HTERT RPE-1 (cell line): Measurements from ENCODE around the gene HJURP.

Source experiments
- in situ Hi-C: fragments of 300-500 bp; cut with MboI; formaldehyde crosslinking; loops from 4 replicates; pipeline ENCODE4 v1.14.3; 2020; ENCODE audit warnings: low sequenced_read_pairs

The HJURP gene

DNA sequence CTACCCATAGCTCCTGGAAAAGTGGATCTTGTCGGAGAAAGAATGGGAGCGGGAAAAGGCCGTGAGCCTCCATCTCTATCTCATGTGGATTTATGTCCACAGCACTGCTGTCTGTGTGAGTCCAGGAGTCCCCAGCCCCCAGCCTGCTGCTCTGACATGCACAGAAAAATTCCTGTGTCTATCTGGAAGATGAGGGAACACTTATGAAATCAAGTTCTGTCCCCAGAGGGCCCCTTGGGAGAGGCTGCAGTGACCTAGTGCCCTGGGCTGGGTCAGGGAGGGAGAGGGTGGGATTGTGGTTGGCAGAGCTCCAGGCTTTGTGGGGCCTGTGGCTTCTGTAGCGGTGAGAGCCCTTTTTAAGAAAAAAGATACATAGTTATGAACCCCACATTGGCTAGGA is 37.6 kb downstream of the HJURP start:
- in situ Hi-C loops, result no loop called here

DNA sequence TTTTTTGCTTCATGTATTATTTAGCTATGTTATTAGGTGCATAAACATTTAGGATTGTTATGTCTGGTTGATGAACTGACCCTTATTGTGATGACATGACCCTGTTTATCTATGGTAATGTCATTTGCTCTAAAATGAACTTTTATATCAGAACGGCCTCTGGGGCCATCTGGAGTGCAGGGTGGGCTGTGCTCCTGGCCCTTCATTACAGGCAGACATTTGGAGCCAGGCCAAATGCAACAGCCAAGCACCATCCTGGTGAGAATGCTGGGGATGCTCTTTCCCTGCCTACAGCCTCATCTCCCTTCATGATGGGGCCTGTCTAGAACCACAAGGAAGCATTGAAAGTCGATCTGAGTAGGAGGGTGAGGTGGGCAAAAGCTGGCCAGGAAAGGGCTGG is 38.0 kb downstream of the HJURP start:
- in situ Hi-C loops, result no loop called here

DNA sequence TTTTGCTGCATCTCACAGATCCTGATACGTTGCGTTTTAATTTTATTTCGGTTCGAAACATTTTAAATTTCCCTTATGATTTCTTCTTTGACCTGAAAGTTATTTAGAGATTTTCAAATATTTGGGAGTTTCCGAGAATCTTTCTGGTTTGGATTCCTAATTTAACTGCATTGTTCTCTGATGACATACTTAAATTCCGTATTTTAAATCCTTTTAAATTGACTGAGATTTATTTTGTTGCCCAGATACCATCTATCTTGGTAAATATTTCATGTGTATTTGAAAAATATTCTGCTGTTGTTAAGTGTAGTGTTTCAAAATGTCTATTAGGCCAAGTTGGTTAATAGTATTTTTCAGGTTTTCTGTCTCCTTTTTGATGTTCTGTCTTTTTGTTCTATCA is 38.5 kb downstream of the HJURP start:
- in situ Hi-C loops, result no loop called here

DNA sequence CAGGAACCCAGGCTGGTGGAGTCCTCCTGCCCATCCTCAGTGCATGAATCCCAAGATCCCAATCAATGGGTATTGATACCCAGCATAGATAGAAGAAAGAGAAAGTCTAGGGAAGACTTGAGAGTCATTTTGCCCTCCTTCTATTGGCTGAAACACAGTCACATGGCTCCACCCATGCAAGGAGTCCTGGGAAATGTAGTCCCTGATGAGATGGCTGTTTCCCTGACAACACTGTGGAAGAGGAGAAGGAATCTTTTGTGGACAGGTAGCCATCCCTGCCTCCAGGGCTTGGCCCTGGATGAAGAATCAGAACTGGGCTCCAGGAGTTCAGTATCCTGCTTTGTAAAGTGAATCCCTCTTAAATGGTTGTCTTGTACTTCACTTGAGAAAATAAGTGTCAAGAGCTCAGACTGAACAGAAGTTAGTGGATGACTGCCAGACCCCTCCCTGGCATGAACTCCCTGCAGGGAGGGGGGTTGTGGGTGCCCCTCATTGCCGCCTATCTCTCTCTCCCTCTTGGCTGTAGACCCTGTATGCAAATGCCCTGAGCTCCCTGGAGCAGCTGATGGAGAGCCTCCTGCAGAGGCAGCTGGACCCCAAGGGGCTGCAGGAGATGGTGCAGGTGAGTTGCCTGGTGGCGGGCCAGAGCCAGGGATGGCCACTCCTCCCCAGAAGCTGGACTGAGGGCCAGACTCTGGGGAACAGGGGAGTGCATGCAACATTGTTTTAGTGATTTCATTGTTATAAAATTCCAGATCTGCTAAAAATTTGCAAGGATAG is 40.1 kb downstream of the HJURP start:
- in situ Hi-C loops, result no loop called here

DNA sequence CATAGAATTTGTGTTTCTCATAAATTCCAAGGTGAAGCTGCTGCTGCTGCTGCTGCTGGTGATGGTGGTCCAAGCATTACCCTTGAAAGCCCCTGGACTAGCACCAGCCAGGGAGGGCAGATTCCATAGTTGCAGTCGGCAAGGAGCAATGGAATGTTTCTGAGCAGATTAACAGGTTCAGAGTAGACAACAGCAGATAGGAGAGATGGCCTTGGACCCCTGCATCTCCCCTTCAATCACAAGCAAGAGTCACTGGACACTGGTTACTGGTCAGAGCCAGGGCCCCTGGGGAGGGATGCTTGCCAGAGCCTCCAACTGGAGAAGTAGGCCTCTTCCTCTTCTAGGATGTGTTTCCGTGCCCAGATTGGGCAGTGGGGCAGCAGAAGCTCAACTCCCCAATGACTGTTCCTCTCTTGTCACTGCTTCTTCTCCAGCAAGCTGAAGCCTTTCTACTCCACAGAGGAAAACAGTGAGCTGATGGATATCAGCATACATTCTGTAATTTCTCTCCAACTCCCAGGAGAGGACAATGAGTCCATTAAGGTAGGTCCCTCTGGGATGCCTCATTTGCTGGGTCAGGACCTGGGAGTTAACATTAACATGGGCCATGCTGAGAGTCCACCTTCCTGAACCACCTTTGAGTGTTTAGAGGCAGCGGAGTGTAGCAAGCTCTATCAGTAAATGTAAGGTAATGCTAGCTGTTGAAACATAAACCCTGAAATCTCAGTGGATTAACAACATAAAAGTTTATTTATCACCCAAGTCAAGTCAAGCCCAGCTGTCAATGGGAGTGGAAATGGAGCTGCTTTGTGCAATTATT is 40.9 kb downstream of the HJURP start:
- in situ Hi-C loops, result no loop called here

DNA sequence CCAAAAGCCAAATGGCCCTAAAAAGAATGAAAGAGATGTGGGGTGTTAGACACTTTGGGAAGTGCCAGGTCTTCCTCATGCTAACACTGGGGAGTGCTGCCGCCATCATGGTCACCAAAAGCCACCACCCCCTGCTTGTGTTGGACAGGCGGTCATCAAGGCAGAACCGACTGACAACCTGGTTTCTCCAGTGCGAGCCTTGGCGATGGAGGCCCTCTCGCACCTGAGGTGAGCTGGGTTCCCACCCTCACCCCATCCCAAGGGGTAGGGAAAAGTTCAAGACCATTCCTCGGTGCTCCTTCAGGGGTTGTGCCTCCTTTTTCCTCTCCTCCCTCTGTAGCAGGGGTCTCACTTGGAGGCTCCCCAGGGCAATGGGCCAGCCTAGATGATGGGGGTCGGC is 42.6 kb downstream of the HJURP start:
- in situ Hi-C loops, result no loop called here

DNA sequence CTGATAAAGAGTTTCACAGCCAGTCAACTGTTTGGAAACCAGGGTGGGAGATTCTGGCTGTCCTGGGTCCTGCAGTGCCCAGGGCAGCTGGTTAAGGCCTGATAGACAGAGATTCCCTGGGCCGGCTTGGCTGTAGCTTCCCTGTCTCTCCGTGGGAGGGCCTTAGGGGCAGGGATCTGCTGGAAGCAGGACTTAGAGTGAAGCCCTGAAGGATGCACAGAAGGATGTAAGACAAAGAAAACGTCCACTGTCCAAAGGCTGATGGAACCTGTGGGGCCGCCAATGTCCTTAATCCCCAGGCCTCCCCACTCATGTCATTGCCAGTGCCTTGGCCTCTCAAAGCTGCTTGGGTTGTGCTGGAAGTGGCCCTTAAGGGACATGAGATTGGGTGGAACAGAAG is 43.2 kb downstream of the HJURP start:
- in situ Hi-C loops, result no loop called here

DNA sequence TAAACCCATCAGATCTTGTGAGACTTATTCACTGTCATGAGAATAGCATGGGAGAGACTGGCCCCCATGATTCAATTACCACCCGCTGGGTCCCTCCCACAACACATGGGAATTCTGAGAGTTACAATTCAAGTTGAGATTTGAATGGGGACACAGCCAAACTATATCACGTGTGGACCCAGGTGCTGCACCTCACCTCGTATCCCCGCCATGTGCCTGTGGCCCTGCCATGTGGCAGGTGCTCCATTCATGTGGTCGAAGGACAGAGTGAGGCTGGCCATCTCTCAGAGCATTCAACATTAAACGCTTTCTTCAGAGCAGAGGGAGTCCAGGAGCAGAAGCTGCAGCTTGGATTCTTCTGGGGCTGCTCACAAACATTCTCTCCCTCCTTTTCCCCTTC is 44.0 kb downstream of the HJURP start:
- in situ Hi-C loops, result no loop called here

DNA sequence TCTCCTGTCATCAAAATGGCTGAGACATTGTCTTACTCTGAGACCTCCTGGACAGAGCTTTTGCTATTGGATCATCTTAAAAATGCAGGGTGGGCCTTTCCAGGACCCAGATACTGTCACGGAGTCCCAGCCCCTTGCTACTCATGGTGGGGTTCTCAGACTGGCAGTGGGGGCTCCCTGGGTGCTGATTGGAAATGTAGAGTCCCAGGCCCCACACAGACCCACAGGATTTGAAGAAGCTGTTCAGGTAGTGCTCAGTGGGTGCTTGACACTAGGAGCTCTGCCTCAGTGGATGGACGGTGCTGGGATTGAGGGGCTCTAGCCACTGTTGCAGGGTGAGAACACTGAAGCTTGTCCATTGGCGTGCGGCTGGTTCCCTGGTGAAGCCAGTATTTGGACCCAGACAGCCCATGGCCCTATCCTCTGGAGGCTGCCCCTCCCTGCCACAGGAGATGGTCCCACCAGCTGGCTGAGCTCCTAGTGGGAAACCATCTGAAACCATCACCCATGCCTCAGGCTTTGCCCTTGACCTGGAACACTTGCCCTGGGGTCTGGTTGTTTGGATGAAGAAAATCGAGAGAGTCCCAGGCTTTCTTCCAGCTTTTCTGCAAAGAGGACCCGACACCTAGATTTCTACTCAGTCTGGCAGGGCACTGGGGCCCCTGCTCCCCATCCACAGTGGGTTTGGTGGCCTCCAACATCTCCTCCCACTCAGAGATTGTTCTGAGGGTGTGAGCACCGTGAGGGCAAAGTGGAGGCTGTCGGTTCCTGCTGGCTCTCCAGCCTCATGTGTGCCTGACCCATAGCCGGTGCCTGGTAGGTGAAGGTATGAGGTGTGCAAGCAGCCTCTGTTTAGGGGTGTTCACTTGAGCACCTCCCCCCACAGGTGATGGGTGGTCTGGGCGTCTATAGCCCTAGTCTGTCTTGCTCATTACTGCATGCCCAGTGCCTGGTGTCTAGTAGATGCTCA is 46.1 kb downstream of the HJURP start:
- in situ Hi-C loops, result no loop called here

DNA sequence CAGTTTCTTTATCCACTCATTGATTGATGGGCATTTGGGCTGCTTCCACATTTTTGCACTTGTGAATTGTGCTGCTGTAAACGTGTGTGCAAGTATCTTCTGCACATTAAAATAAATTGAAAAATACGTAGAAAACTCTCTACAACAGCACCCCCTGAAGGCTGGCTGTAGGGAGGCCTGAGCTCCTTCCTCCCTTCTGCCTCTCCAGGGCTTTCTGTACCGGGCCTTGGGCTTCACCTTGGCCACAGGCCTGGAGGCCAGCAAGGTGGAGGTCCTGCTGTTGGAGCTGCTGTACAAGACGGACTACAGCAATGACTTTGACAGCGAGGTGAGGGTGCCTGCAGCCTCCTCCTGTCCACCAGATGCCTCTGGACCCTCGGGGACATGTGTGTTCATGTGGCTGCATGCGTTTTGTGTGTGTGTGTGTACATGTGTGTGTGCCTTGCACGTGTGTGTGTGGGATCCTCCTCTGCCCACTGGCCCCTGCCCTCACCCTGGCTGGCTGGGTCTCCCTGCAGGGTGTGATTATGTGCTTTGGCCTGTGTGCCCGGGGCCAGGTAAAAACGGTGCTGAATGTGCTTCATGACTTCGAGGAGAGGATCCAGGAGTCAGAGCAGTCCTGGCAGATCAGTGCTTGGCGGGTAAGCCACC is 47.0 kb downstream of the HJURP start:
- in situ Hi-C loops, result no loop called here

DNA sequence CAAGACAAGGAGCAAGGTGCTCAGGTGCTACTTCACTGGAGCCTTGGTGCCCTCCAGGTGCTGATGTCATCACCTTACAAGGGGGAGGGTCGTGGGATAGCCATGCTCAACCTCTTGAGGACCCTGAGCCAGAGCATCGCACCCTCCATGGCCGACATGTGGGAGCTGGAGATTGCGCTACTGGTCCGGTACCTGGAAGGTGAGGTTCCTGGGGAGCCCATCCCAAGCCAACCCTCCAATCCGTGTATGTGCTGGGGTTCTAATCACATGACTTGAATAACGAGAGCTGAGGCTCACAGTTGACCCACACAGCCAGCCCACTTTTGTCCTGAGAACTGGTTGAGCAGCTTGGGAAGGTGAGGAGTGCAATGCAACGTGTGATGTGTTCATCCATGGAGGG is 50.3 kb downstream of the HJURP start:
- in situ Hi-C loops, result no loop called here

DNA sequence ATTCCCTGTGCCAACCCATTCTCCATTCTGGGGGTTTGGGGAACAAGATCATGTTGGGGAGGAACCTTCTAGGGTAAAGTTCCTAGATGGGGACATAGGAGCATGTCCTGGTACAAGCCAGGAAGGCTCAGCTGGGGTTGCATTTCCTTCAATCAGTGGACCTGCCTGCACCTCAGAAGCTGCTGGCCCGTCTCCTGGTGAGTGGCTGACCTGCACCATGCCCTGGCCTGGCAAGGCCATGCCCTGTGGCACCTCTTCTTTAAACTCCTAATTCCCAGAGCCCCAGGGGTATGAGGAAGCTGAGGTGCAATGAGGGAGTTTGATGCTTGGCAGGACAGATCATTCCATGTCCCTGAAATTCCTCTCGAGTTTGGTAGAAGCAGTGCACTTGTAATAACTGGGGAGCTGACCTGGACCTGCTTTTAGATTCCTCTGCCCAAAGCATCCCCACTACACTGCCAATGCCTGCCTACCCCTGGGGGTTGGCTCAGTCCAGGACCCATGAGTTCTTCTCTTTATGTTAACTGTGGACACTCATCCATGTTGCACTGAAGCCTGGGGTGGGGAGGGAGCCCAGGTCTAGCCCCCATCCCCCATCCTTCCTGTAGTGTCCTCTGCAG is 50.9 kb downstream of the HJURP start:
- in situ Hi-C loops, result no loop called here

DNA sequence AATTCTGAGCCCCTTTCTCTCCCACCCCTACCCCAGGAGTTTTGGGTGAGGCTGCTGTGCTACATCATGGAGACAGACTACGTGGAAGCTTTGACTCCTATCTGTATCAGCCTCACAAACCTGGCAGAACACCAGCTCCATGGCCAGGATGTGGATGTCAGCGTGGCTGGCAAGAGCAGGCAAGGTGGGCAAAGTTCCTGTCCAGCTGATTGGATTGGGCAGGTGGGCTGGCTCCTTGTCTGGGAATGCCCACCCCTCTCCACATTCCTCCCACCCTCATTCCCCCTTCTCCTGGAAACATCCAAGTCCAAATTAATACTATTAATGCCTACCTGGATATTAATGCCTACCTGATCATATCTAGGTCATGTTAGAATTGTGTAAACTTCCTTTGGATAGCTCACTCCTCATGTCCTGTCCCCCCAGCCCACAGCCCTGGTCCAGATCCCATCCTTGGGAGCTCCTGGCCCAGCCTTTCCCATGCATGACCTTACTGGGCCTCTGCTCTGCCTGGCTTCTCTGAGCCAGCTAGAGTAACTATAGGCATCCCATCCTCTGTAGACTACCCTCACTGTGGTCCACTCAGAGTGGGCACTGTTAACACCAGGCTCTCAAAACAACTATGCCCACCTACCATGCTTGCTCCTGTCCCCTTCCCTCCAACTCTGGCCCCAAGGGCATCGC is 52.1 kb downstream of the HJURP start:
- in situ Hi-C loops, result no loop called here

DNA sequence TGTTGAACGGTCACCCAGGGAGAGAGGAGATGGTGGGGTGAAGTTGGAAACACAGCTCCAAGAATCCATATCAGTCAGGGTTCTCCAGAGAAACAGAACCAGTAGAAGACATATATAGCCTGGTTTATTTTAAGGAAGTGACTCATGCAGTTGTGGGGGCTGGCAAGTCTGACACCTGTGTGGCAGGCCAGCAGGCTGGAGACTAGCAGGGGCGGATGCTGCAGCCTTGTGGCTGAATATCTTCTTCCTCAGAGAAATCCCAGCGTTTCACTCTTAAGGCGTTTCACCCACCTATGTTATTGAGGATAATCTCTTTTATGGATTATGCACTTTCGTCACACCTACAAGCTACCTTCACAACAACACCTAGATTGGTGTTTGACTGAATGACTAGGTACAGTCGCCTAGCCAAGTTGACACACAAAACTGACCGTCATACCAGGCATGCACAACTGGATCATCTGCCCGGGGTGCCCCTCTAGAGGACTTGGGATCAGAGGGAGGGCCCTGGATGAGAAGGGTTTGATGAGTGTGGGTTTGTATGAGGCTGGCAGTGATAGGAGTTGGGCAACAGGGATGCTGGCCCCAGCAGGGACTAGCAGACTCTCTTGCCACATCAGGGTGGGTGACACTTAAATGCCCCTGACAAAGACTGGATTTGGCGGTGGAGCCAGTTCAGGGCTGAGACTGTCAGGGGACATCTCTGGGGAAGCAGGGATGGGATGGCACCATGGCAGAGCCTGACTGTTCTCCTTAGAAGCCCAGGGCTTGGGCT is 52.8 kb downstream of the HJURP start:
- in situ Hi-C loops, result no loop called here

DNA sequence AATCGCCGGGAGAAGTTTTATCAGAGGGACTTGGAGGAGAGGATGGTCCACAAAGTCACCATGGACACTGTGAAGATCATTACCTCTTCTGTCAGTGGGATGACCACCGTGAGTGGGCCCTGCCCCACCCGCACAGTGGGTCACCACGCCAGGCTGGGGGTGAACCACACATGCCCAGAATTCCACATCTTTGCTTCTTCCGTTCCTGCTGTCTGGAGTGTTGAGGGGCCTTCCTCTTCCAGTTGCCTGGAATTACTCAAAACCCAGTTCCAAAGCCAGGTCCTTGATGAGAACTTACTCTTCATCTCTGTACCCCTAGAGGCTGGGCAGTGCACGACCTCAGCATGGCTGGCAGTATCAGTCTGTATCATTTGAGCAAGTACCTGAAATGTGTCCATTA is 54.1 kb downstream of the HJURP start:
- in situ Hi-C loops, result no loop called here

DNA sequence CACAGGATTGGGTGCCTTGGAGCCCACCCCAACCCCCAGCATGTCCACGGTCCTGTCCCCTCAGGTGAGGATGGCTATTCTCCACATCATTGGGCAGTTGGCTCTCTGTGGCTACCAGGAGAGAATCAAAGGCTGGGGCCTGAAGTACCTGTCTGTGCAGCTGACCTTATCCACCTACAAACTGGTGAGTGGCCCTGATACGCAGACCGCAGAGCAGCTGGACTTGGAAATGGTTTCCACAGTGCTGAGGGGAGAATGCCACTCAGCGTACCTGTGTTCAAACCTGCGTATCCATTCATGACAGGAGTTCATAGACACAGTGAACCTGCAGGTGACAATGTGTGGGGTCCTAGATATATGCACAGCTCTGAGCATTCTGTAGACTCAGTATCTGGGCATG is 54.6 kb downstream of the HJURP start:
- in situ Hi-C loops, result no loop called here

DNA sequence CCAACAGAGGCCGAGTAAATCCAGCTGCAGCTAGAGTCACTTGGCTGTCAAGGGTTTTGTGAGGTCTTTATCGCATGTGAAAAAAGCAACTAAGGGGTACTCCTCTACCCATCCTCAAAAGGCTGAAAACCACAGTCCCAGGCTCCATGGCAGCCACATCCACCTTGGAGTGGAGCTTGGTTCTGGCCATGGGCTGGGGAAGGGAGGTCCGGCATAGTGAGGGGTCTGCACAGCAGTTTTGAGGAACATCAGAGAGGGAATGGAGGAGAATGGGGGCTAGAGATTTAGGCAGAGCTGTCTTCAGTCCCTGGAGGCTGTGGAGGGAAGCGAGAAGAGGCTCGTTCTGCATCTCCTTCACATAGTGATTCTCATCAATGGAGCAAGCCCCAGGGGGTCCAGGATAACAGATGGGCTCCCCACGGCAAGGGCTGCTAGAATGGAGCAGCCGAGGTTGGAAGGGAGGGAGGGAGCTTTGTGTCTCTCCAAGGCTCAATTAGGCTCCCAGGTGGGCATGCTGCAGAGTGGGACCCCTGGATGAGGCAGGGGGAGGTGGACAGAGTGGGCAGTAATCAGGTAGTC is 55.2 kb downstream of the HJURP start:
- in situ Hi-C loops, result no loop called here

DNA sequence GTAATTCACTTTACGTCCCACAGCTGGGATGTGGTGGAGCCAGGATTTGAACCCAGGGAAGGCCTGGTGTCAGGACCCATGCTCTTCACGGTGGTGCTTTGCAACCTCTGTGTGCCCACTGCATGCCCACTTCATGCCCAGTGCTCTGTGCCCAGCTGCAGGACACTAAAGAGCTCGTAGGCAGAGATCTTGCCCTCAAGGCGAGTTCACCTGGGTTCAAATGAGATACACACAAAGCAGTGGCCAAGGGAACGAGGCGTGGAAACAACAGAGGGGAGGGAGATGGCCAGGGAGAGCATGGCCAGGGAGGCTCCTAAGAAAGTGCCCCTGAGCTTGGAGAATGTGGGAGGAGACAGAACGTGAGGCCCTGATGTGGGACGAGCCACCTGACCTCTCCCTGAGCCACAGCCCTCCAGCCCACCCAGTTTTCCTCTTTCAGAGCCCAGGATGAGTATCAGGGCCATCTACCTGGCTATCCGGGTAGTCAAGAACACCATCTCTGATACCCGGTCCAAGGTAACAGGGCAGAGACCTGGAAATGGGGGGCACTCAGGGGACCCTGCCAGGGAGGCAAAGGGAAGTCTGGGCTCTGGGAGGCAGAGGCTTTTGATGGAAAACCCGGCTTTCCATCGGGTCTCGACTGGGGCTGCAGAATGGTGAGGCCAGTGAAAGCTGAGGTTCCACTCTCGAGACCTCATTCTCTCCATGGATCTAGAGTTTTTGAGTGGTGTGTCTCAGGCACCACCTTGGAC is 55.8 kb downstream of the HJURP start:
- in situ Hi-C loops, result no loop called here
